Measurements from ENCODE around the gene ZIK1.

Gene ZIK1

DNA sequence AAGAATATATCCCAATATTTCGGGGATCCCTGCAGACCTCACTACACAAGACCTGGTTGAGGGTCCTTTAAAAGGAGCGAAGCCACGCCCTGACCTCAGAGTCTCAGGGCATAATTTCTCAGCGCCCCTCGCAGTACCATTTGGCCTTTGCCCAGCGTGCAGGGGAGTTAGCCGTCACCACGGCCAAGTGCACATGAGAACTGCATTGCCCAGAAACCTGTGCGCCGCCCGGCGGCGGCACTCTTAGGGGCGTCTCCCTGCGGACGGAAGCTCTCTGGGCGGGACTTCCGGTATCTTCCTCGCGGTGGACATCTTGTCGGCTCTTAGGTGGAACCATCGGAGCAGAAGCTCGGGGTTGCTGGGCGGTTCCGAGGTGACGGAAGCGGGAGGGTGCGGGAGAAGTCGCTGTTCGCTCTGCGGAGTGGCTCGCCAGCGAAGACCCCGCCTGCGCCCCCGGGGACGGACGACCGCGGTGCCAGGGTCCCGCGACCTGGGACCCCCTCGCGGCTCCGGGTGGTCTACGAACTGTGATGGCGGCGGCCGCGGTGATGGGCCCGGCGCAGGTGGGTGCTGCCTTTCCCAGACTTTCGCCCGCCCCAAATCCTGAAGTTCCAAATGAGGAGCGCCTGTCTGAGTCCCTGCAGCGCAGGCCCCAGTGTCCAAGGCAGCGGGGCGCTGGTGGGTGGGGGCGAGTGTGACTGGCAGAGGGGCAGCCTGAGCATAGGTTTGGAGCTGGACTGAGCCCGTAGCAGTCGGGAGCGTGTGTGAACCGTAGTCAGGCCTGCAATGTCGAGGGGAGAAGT, 30.2 kb downstream of the ZIK1 start, which contains the start of gene ZNF134:
Gene ZNF134 (plus strand): TSS at position 302 of the 803 bp plus-strand sequence. CDS start 5,227 bp downstream, outside the sequence.
- DNase-seq, result peak; percentile 88

DNA sequence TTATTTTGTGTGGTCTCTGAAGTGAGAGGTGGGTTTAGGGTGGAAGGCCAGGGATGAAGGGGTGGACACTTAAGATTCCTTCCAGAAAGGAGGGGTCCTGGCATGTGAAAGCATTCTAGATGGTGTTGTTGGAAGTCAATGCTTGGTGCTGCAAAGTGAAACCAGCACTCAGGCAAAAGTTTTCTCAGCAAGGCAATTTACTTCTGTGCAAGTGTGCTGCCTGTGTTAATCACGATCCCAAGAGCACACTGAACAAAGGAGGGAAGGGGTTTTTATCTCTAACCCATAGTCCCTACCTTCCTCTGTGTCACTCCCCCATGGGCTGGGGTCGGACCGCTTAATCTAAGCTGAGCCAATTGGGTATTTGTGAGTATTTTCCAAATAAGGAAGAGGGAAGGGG, 31.4 kb downstream of the ZIK1 start:
- no peak for DNase-seq

DNA sequence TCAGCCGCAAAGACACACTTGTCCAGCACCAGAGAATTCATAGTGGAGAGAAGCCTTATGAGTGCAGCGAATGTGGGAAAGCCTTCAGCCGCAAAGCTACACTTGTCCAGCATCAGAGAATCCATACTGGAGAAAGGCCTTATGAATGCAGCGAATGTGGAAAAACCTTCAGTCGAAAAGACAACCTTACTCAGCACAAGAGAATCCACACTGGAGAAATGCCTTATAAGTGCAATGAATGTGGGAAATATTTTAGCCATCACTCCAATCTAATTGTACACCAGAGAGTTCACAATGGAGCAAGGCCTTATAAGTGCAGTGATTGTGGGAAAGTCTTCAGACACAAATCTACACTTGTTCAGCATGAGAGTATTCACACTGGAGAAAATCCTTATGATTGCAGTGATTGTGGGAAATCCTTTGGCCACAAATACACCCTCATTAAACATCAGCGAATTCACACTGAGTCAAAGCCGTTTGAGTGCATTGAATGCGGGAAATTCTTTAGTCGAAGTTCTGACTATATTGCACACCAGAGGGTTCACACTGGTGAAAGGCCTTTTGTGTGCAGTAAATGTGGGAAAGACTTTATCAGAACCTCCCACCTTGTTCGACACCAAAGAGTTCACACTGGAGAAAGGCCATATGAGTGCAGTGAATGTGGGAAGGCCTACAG, 36.9 kb downstream of the ZIK1 start:
- no peak for DNase-seq

DNA sequence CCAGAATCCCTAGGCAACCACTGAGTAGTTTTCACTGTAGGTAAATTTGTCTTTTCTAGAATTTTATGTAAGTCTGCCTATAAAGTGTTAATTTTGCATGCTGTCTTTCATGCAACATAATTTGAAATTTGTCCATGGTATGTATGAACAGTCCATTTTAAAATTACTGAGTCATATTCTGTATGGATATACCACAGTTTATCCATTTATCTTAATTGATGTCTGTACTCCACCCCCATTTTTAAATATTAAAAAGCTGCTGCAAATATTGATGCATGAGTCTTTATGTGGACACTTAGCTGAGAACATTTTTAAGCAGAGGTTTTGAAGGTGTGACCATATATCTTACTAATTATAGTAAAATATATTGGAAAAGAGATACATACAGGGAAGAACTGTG, 39.1 kb downstream of the ZIK1 start:
- no peak for DNase-seq

DNA sequence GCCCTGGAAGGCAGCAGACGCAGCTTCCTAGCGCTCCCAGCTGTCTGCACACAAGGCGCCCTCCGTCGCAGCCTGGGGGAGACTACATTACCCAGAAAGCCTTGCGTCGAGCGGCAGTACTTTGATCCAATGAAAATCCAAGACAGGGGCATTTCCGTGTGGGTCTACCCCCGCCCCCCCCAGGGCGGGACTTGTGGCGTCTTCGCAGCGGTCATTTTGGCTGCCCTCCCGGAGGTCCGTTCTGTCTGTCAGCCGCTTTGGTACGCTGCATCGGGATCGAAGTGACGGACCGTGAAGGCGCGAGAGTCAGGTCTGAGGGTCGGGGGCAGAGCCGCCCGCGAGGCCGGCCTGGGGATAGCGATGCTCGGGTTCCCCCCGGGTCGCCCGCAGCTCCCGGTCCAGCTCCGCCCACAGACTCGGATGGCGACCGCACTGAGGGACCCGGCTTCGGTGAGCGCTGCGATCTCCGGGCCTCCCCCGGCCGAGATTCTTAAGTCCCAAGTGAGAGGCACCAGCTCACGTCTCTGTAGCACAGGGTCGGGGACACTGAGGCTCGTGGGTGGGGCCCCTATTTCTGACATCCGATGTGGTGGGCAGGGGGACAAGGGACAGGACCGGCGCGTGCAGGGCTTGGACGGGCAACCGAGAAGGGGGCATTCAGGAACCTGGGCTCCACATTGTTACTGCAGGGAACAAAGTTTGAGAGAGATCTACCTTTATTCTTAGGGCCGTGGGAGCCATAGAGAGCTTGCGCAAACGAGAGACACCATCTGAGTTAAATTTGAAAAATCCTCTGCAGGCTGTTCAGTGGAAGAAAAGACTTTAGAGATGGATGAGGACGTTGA, 49.3 kb downstream of the ZIK1 start, which contains the start of gene ZNF211:
Gene ZNF211 (plus strand): TSS at position 182 of the 845 bp plus-strand sequence. CDS start 179 bp downstream, at position 361.
- DNase-seq, result peak; percentile 81 to 86

DNA sequence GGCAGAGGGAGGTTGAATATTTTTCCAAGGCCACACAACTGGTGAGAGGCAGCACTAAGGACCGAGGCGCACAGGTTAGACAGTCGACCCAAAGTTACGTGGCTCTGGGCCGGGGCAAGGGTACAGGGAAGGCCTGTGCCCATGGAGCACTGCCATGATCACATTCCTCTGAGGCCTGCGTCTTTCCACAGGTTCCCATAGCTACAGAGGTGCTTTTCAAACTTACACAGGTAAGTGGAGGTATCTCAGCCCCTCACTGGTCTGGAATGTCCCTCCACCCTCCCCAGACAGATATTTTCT, 49.8 kb downstream of the ZIK1 start:
- DNase-seq, result no peak

DNA sequence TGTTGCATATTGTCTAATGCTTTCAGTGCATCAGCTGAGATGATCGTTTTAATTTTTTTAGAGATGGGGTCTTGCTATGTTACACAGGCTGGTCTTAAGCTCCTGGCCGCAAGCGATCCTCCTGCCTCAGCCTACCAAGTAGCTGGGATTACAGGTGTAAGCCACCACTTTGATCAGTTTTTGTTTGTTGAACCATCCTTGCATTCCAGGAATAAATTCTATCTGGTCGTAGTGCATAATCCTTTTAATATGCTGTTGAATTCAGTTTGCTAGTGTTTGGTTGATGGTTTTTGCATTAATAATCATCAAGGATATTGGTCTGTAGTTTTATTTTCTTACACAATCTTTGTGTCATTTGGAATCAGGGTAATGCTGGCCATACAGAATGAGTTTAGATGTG, 53.4 kb downstream of the ZIK1 start:
- no peak for DNase-seq

DNA sequence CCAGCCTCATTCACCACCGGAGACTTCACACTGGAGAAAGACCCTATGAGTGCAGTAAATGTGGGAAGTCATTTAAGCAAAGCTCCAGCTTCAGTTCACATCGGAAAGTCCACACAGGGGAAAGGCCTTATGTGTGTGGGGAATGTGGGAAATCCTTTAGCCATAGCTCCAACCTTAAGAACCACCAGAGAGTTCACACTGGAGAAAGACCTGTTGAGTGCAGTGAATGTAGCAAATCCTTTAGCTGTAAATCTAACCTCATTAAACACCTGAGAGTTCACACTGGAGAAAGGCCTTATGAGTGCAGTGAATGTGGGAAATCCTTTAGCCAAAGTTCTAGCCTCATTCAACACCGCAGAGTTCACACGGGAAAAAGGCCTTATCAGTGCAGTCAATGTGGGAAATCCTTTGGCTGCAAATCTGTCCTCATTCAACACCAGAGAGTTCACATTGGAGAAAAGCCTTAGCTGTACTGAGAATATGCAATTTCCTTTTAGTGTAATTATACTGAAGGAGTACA, 57.8 kb downstream of the ZIK1 start:
- no peak for DNase-seq

DNA sequence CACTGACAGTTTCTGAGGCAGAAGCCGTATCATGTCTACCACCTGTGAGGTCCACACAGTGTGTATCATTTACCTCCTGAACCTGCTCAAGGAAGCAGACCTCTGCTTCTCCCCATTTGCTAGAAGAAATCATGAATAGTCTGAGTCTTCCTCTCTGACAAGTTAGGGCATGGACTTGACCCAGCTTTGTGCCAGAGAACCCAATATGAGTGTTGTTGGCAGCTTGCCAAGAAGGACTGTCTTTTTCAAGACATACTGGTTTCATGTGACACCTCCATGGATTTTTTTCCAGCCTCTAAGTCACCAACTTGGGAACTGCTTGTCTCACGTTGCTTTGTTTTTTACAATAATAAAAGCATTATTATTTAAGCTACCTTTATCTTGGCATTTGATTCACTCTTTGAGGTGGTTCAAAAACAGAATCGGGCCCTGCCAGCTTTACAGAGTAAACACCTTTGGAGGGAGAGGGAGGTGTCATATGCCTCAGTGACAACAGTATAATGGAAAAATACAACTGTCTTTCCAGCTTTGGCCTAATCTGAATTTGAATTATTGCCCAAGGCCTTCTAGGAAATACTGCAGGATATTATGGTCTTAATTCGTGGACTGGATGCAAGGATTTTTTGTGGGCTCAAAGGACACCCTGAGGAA, 58.6 kb downstream of the ZIK1 start:
- no peak for DNase-seq

Data from stimulated activated CD4-positive, alpha-beta T cell treated with anti-CD3 and anti-CD28 coated beads, Interleukin-4, amount 100 ng/mL, for 4 hours (primary cell).